PFSK-1 (cell line): Measurements from ENCODE around the gene BPIFB1. TPM values are rescaled to one million over a fixed set of nuclear protein-coding genes. Genes with fewer than 3 reads are reported as not detected.

ENCODE experiments used
- FOXP2 ChIP-seq: optimal IDR thresholded peaks from 2 replicates; pipeline ENCODE3; 2011; ENCODE audit warnings: borderline replicate concordance, control low read depth, inconsistent platforms; ENCODE audit not compliant: insufficient read depth; ENCODE audit errors: extremely low read length, extremely low read depth
- POLR2AphosphoS5 ChIP-seq: IDR thresholded peaks from 2 replicates; pipeline ENCODE4 v1.6.1; 2012; ENCODE audit warnings: low read depth, mild to moderate bottlenecking, control low read depth, low read length, moderate library complexity
- SIN3A ChIP-seq: IDR thresholded peaks from 2 replicates; pipeline ENCODE4 v1.6.1; 2012; ENCODE audit warnings: mild to moderate bottlenecking, low read length, moderate library complexity, borderline replicate concordance; ENCODE audit not compliant: insufficient read depth
- TAF1 ChIP-seq: IDR thresholded peaks from 2 replicates; pipeline ENCODE4 v1.6.1; 2012; ENCODE audit warnings: low read length, control low read depth, borderline replicate concordance; ENCODE audit not compliant: insufficient read depth
- polyA plus RNA-seq: library from polyadenylated mRNA; unstranded; fragments of >200 nt; gene quantifications from one replicate; pipeline ENCODE4 v1.2.1, GENCODE V29; 2012; ENCODE audit warnings: low read depth, missing spikeins; ENCODE audit not compliant: insufficient read length
- TF ChIP-seq, protein P1 (sequence below), 2 experiments: IDR thresholded peaks; 2 replicates each; pipeline versions ENCODE4 v1.6.1 to v1.8.0; 2011 to 2012; ENCODE audit warnings: low read depth in 2 of 2, low read length in 2 of 2, control low read depth in 1 of 2, inconsistent platforms in 1 of 2, mild to moderate bottlenecking in 1 of 2, moderate library complexity in 1 of 2; ENCODE audit not compliant: insufficient read depth in 1 of 2

The BPIFB1 gene, protein sequence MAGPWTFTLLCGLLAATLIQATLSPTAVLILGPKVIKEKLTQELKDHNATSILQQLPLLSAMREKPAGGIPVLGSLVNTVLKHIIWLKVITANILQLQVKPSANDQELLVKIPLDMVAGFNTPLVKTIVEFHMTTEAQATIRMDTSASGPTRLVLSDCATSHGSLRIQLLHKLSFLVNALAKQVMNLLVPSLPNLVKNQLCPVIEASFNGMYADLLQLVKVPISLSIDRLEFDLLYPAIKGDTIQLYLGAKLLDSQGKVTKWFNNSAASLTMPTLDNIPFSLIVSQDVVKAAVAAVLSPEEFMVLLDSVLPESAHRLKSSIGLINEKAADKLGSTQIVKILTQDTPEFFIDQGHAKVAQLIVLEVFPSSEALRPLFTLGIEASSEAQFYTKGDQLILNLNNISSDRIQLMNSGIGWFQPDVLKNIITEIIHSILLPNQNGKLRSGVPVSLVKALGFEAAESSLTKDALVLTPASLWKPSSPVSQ
- polyA plus RNA-seq = not detected

DNA sequence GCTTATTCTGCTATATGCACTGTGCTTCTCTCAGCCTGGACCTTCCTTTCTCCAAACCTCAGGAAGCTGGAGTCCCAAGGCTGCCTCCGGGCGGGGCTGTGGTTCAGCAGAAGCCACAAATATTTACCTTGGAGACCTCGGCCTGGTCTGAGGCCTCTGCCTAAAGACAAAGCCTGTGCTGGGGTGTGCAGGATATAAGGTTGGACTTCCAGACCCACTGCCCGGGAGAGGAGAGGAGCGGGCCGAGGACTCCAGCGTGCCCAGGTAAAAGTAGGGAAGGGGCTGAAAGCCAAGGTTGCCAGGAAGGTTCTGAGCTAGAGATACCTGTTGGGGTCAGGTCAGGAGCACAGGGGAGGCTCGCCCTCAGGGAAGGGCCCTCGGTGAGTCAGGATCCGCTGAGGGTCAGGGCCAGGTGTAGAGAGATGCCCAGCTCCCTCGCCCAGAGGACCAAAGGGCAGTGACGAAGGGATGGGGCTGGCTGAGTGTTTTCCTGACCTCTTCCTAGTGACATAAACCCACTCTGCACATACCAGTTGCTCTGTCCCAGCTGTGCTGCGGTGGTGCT is at the start of gene BPIFB1:
Gene BPIFB1 (plus strand): TSS at position 224 of the 565 bp plus-strand sequence. CDS start 2,860 bp downstream, outside the sequence.
- TF ChIP-seq POLR2AphosphoS5 = no peak
- no peak for TF ChIP-seq SIN3A
- no peak for TF ChIP-seq FOXP2
- TF ChIP-seq, protein P1, sequence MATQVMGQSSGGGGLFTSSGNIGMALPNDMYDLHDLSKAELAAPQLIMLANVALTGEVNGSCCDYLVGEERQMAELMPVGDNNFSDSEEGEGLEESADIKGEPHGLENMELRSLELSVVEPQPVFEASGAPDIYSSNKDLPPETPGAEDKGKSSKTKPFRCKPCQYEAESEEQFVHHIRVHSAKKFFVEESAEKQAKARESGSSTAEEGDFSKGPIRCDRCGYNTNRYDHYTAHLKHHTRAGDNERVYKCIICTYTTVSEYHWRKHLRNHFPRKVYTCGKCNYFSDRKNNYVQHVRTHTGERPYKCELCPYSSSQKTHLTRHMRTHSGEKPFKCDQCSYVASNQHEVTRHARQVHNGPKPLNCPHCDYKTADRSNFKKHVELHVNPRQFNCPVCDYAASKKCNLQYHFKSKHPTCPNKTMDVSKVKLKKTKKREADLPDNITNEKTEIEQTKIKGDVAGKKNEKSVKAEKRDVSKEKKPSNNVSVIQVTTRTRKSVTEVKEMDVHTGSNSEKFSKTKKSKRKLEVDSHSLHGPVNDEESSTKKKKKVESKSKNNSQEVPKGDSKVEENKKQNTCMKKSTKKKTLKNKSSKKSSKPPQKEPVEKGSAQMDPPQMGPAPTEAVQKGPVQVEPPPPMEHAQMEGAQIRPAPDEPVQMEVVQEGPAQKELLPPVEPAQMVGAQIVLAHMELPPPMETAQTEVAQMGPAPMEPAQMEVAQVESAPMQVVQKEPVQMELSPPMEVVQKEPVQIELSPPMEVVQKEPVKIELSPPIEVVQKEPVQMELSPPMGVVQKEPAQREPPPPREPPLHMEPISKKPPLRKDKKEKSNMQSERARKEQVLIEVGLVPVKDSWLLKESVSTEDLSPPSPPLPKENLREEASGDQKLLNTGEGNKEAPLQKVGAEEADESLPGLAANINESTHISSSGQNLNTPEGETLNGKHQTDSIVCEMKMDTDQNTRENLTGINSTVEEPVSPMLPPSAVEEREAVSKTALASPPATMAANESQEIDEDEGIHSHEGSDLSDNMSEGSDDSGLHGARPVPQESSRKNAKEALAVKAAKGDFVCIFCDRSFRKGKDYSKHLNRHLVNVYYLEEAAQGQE (IDR thresholded peaks at IDR 0.05; ENCODE audit: insufficient read depth in 1 of 2, low read depth in 2 of 2, low read length in 2 of 2) = no peak
- TF ChIP-seq TAF1 = no peak

DNA sequence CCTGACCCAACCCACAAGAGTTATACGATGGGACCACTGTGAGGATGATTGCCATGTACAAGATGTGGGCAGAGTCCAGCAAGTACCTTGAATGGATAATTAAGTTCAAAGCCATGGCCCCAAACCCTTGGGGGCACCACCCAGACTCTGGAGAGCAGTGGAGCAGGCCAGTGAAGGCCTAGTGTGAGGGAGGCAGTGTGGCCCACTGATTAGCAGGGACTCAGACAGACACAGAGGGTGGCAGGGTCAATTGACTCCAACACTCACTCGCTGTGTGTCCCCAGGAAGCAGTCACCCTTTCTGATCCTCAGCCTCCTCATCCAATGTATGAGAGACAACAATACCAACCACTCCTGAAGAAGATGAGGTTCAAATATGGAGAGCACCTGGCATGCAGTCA is 49.0 kb upstream of the BPIFB1 start:
- TF ChIP-seq SIN3A (no peak), TAF1 (no peak), FOXP2 (no peak), POLR2AphosphoS5 (no peak)
- TF ChIP-seq, protein P1 (IDR thresholded peaks at IDR 0.05; ENCODE audit: insufficient read depth in 1 of 2, low read depth in 2 of 2, low read length in 2 of 2) = no peak

DNA sequence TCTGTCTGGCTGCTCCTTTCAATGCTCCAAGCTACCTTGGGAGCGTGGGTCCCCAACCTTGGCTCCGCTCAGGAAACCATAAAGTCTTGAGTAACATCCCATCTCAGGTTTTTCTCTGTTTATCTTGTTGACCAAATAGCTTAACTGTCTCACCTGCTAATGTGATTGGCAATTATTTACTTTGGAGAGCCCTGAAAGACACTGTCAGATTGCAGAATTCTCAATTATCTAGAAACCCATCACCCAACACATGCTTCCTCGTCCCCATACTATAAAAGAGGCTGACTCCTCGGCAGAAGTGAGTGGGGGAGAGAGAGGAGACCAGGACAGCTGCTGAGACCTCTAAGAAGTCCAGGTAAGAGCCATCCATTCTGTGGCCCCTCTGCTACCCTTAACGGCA is 47.3 kb upstream of the BPIFB1 start, which contains the start of gene BPIFA1:
Gene BPIFA1 (plus strand): TSS at position 301 of the 400 bp plus-strand sequence. CDS start 1,716 bp downstream, outside the sequence.
- TF ChIP-seq FOXP2 (no peak), TAF1 (no peak), SIN3A (no peak), POLR2AphosphoS5 (no peak)
- TF ChIP-seq, protein P1 (IDR thresholded peaks at IDR 0.05; ENCODE audit: insufficient read depth in 1 of 2, low read depth in 2 of 2, low read length in 2 of 2) = no peak

DNA sequence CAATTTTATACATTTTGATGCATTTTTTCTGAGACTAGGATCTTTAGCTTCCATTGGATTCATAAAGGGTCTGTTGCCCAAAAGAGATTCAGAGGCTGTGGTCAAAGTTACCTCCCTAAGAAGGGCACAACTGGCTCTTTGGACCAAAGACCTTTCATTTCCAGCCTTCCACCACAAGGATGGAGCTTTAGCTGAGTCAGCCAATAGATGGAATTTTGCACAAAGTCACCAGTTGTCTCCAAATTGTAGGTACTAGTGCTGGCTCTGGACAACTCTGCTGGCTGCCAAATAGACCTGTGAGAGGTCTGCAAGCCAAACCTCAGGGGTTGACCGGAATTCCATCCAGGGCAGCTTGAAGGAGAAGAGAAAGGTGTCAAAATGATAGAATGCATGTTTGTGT is 46.7 kb upstream of the BPIFB1 start:
- TF ChIP-seq, protein P1 (IDR thresholded peaks at IDR 0.05; ENCODE audit: insufficient read depth in 1 of 2, low read depth in 2 of 2, low read length in 2 of 2) = no peak
- no peak for TF ChIP-seq TAF1
